BLaER1 treated with 17β-estradiol and CSF1 and Interleukin-3, amounts not matched to agents 10 nM and 100 nM (cell line): ENCODE data around the gene TNNC2.
"Not testable (repeated sequence)": the region's sequence is repeated elsewhere in the genome, so short reads cannot be mapped to it uniquely, and the experiment has no call there.

ENCODE experiments used
- H3K27ac ChIP-seq, 11 experiments: shearing (Covaris generic); formaldehyde crosslinking; 2 replicates each; pipeline ENCODE4 v1.8.1; 2022
- H3K27me3 ChIP-seq, 11 experiments: shearing (Covaris generic); formaldehyde crosslinking; 2 replicates each; pipeline ENCODE4 v1.8.1; 2022
- H3K36me3 ChIP-seq, 11 experiments: shearing (Covaris generic); formaldehyde crosslinking; 2 replicates each; pipeline ENCODE4 v1.8.1; 2022
- H3K4me1 ChIP-seq, 10 experiments: shearing (Covaris generic); formaldehyde crosslinking; 2 replicates each; pipeline ENCODE4 v1.8.1; 2022
- H3K4me2 ChIP-seq, 11 experiments: shearing (Covaris generic); formaldehyde crosslinking; 2 replicates each; pipeline ENCODE4 v1.8.1; 2022
- H3K4me3 ChIP-seq, 10 experiments: shearing (Covaris generic); formaldehyde crosslinking; 2 replicates each; pipeline ENCODE4 v1.8.1; 2022
- H3K9ac ChIP-seq, 11 experiments: shearing (Covaris generic); formaldehyde crosslinking; 2 replicates each; pipeline ENCODE4 v1.8.1; 2022
- H3K9me3 ChIP-seq, 11 experiments: shearing (Covaris generic); formaldehyde crosslinking; replicated peaks in 1 of 11; 2 replicates each; pipeline ENCODE4 v1.8.1; 2022
- H4K20me1 ChIP-seq, 11 experiments: shearing (Covaris generic); formaldehyde crosslinking; 2 replicates each; pipeline ENCODE4 v1.8.1; 2022
- Cebpa-rat ChIP-seq, 11 experiments: shearing (Covaris generic); IDR thresholded peaks; 2 replicates each; pipeline ENCODE4 v1.8.1; 2022

TNNC2 gene

DNA sequence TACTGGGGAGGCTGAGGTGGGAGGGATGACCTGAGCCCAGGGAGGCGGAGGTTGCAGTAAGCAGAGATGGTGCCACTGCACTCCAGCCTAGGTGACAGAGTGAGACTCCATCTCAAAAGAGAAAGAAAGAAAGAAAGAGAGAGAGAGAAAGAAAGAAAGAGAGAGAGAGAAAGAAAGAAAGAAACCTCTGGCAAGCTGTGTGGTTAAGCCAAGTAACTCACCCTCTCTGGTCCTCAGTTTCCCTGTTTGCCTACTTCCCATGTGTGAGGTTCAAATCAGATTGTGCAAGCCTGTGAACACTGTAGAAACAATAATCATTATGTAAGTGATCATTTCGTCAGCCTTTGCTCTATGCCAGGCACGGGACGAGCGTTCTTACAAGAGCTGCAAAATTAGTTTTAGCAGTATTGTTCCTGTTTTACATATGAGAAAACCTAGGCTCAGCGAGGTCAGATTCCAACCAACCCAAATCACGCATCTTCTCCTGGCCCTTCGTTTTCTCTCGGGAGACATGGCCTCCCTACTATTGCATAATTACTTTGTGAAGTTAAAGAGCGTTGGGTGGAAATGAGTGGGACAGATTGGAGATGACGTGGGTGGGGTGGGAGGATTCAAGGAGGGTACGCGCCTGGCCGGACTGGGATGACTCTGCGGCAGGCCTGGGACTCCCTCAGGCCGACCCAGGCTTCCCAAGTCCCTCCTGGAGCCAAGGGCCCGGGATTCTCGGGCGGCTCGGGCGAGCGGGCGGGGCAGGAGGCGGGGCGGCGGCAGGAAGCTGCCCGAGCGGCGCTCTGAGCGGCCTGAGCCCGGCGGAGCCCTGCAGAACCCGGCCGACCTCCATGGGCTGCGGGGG, 6.1 kb upstream of the TNNC2 start, which contains the start of gene SNX21:
TSS of gene SNX21 (plus strand) at position 770 of the 853 bp plus-strand sequence. CDS start 121 bp downstream, outside the sequence.
- peaks cover 11 to 51% (median 16%) of the 10 kb centered on the region in 10 experiments for H3K4me1 ChIP-seq
- peak within 1 kb of the TSS; percentile 19 to 74 (median 57); a peak in 19 of 22 replicates for H3K27ac ChIP-seq
- 0 out of 22 replicates have a peak, but pooled peaks cover 0 to 4% (median 0%) of the 10 kb centered on the region in 11 experiments for H4K20me1 ChIP-seq
- peak within 1 kb of the TSS; percentile 60 to 81 (median 72) for H3K9ac ChIP-seq
- H3K36me3 ChIP-seq, result 0 out of 22 replicates have a peak, but pooled peaks cover 0 to 5% (median 0%) of the 10 kb centered on the region in 11 experiments
- no peaks in the 10 kb centered on the region for H3K9me3 ChIP-seq
- peak within 1 kb of the TSS; percentile 88 to 99 (median 97) for H3K4me2 ChIP-seq
- peaks cover 0 to 31% (median 24%) of the 10 kb centered on the region in 11 experiments; a peak in 19 of 22 replicates for H3K27me3 ChIP-seq
- peak within 1 kb of the TSS; percentile 50 to 71 (median 59) for H3K4me3 ChIP-seq
- TF ChIP-seq Cebpa-rat (IDR thresholded peaks at IDR 0.05), result peak in 3 of 11 experiments; percentile 33 to 67 (median 58); a peak in 4 of 22 replicates

DNA sequence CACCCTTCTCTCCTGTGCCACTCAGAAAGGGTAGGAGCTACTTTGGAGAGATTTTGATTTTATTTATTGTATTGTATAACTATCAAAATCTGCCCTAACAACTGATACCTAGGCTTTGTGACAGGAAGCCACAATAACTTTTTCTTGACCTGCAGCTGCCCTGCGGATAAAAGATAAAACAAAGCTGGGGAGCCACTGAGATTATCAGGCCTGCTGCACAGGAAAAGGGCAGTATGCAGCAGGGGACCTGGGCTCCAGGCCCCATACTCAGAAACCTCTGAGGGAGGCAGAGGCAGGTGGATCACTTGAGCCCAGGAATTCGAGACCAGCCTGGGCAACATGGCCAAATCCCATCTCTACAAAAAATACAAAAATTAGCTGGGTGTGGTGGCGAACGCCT, 5.5 kb upstream of the TNNC2 start:
- Histone ChIP-seq H3K4me3 (no peak overlapping the region), H3K4me1 (peaks cover 11 to 51% (median 16%) of the 10 kb centered on the region in 10 experiments), H3K36me3 (no peaks in the 10 kb centered on the region), H3K27ac (peak overlapping the region in 1 of 11 experiments; percentile 74; a peak in 1 of 22 replicates), H3K9me3 (no peaks in the 10 kb centered on the region), H4K20me1 (0 out of 22 replicates have a peak, but pooled peaks cover 0 to 4% (median 0%) of the 10 kb centered on the region in 11 experiments), H3K9ac (peak overlapping the region in 2 of 11 experiments; percentile 73 to 78; a peak in 1 of 22 replicates), H3K27me3 (peaks cover 0 to 31% (median 24%) of the 10 kb centered on the region in 11 experiments; a peak in 19 of 22 replicates), H3K4me2 (peak overlapping the region in 7 of 11 experiments; percentile 88 to 99 (median 98); a peak in 9 of 22 replicates)
- no peak for TF ChIP-seq Cebpa-rat (IDR thresholded peaks at IDR 0.05)

DNA sequence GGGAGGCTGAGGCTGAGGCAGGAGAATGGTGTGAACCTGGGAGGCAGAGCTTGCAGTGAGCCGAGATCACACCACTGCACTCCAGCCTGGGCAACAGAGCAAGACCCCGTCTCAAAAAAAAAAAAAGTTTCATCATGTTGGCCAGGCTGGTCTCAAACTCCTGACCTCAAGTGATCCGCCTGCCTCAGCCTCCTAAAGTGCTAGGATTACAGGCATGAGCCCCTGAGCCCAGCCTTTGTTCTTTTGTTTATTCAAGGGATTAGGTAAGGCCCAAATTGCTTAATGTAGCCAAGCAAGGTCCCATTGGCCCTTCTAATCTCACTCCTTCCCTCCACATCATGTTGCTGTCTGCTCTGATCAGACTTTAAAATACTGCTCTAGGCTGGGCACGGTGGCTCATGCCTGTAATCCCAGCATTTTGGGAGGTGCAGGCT, 2.6 kb upstream of the TNNC2 start:
- not testable (repeated sequence) for H4K20me1 ChIP-seq, H3K27ac ChIP-seq, H3K9me3 ChIP-seq, H3K36me3 ChIP-seq, H3K4me3 ChIP-seq, H3K9ac ChIP-seq, H3K4me2 ChIP-seq
- peaks cover 11 to 35% (median 16%) of the 10 kb centered on the region in 10 experiments for H3K4me1 ChIP-seq
- H3K27me3 ChIP-seq, result peaks cover 0 to 42% (median 30%) of the 10 kb centered on the region in 11 experiments; a peak in 19 of 22 replicates

DNA sequence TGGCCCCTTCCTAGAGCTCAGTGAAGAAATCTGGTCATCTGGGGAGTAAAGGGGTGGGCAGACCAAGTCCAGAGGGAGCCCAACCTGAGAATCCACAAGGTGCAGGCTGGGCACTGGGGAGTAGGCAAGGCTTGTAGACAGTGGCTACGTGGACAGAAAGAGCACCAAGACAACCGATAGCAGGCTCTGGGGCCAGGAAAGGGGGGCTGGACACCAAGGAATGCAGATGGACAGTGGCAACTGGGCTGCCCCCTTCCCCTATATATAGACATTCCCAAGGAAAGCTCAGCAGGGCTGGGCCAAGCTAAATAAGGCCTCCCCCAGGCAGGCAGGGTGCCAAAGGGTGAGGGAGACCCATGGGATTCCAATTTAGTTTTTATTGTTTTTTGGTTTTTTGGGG, 1.5 kb upstream of the TNNC2 start:
- H3K4me1 ChIP-seq, result peaks cover 11 to 31% (median 15%) of the 10 kb centered on the region in 10 experiments; a peak in 19 of 20 replicates
- H3K27me3 ChIP-seq, result peaks cover 9 to 42% (median 32%) of the 10 kb centered on the region in 11 experiments
- no peaks in the 10 kb centered on the region for H3K9me3 ChIP-seq
- no peak overlapping the region for H3K27ac ChIP-seq
- TF ChIP-seq Cebpa-rat (IDR thresholded peaks at IDR 0.05), result no peak
- H3K9ac ChIP-seq, result no peak overlapping the region
- H3K4me2 ChIP-seq, result no peak overlapping the region
- H4K20me1 ChIP-seq, result peaks cover 0 to 6% (median 0%) of the 10 kb centered on the region in 11 experiments; a peak in 2 of 22 replicates
- H3K36me3 ChIP-seq, result no peaks in the 10 kb centered on the region
- no peak overlapping the region for H3K4me3 ChIP-seq

DNA sequence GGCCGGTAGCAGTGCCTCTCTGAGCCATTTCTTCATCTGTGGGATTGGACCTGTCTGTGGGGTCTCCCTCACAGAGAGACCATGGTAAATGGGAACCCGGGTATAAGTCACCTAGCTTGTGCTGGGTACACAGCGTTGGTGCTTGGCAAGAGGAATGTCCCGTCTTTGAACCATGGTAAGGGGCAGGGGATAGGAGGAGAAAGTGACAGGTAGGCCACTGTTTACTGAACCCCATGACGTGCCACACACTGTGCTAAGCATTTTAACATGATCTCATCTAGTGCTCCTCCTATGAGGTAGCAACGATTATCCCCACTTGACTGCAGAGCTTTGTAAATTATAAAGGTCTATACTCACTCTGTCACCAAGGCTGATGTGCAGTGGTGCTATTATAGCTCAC, 600 bp upstream of the TNNC2 start:
- H3K27ac ChIP-seq, result no peak overlapping the region
- H3K36me3 ChIP-seq, result no peaks in the 10 kb centered on the region
- peaks cover 18 to 42% (median 32%) of the 10 kb centered on the region in 11 experiments for H3K27me3 ChIP-seq
- no peak overlapping the region for H3K4me3 ChIP-seq
- H3K4me1 ChIP-seq, result peaks cover 6 to 29% (median 16%) of the 10 kb centered on the region in 10 experiments; a peak in 19 of 20 replicates
- H3K9me3 ChIP-seq, result no peaks in the 10 kb centered on the region
- no peak overlapping the region for H3K9ac ChIP-seq
- TF ChIP-seq Cebpa-rat (IDR thresholded peaks at IDR 0.05), result no peak
- H4K20me1 ChIP-seq, result peaks cover 0 to 13% (median 0%) of the 10 kb centered on the region in 11 experiments; a peak in 4 of 22 replicates
- H3K4me2 ChIP-seq, result no peak overlapping the region

DNA sequence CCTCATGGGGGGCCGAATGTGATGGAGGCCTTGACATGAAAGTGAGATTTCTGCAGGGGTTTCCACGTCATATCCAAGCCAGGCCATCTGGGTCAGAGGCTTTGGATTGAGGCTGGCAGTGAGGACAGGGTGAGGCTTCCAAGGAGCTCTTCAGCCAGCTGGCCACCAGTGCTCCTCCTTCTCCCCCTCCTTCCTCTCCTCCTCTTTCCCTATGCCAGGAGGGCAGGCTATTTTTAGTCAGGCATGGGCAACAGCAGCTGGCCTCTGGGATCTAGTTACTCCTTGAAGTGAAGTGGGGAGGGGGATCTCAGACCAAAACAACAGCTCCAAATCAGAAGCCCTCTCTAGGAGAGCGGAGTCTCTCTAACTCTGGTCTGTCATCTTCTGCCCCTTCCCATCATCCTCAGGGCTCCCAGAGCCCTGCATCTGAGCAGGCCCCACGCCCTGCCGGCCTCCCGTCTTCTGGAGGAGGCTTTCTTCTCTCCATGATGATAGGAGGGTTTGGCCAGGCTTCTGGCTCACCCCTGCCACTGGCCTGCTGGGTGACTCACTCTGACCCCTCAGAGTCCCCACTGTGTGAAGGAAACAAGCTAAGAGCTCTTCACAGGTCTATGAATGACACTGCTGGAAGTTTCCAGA, 612 bp downstream of the TNNC2 start:
- peaks cover 29 to 49% (median 40%) of the 10 kb centered on the region in 11 experiments for H3K27me3 ChIP-seq
- H3K4me3 ChIP-seq, result no peak overlapping the region
- no peak overlapping the region for H3K9ac ChIP-seq
- H3K4me2 ChIP-seq, result no peak overlapping the region
- no peaks in the 10 kb centered on the region for H3K9me3 ChIP-seq
- no peak for TF ChIP-seq Cebpa-rat (IDR thresholded peaks at IDR 0.05)
- H3K4me1 ChIP-seq, result peaks cover 6 to 20% (median 16%) of the 10 kb centered on the region in 10 experiments; a peak in 19 of 20 replicates
- no peaks in the 10 kb centered on the region for H3K36me3 ChIP-seq
- no peak overlapping the region for H3K27ac ChIP-seq
- H4K20me1 ChIP-seq, result peaks cover 0 to 16% (median 0%) of the 10 kb centered on the region in 11 experiments; a peak in 4 of 22 replicates

DNA sequence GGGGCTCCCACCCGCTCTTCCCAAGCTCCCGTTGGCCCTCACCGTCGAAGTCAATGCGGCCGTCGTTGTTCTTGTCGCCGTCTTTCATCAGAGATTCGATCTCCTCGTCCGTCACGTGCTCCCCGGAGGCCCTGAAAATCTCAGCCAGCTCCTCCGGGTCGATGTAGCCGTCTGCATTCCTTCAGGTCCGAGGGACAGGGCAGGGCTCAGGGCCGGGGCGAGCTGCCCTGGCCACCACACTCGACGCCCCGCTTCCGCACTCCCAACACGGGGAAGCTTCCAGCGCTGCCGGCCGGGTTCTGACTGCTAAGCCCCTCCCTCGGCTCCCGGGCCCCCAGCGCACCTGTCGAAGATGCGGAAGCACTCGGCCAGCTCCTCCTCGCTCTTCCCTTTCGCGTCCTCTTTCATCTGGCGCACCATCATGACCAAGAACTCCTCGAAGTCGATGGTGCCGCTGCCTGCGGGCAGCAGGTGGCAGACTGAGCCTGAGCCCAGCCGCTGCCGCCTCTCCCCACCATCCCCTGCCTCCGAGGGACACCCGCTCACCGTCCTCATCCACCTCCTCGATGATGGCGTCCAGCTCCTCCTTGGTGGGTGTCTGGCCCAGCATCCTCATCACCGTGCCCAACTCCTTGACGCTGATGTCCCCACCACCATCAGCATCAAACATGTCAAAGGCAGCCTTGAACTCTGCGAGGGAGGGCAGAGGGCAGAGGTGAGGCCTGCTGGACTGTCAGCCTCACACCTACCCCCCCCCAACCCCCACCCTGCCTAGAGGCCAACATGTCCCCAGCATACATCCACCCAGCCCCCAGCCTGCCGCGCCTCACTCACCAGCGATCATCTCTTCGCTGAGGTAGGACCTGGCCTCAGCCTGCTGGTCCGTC, 2.9 kb downstream of the TNNC2 start:
- H3K36me3 ChIP-seq, result no peaks in the 10 kb centered on the region
- no peaks in the 10 kb centered on the region for H3K9me3 ChIP-seq
- 0 out of 20 replicates have a peak overlapping the region, but pooled peaks of 1 of the 10 experiments have one; percentile 24 for H3K4me3 ChIP-seq
- H3K4me1 ChIP-seq, result peaks cover 6 to 21% (median 15%) of the 10 kb centered on the region in 10 experiments; a peak in 19 of 20 replicates
- TF ChIP-seq Cebpa-rat (IDR thresholded peaks at IDR 0.05), result no peak
- H3K9ac ChIP-seq, result no peak overlapping the region
- no peak overlapping the region for H3K27ac ChIP-seq
- peak overlapping the region; percentile 22 to 80 (median 50); a peak in 20 of 22 replicates for H3K4me2 ChIP-seq
- H3K27me3 ChIP-seq, result peaks cover 29 to 53% (median 45%) of the 10 kb centered on the region in 11 experiments
- peaks cover 0 to 16% (median 0%) of the 10 kb centered on the region in 11 experiments; a peak in 4 of 22 replicates for H4K20me1 ChIP-seq
